ENCODE measurements around the gene MEF2B.

Gene MEF2B

GRCh38 chr19:19159534-19159933 lies 10.5 kb downstream of the MEF2B start:
- no peak for TF ChIP-seq CTCF (IDR thresholded peaks at IDR 0.05)
- Histone ChIP-seq H3K4me3 (no peak overlapping the region), H3K9me3 (no peaks in the 10 kb centered on the region), H3K36me3 (peaks cover 8 to 16% (median 13%) of the 10 kb centered on the region in 3 donors), H3K27ac (no peak overlapping the region), H3K27me3 (no peaks in the 10 kb centered on the region), H3K4me1 (no peaks in the 10 kb centered on the region)
- DNase-seq = no peak
- intact Hi-C loops (cut with DNase I; ENCODE audit: low total_unique reads) = no loop called here

- DNase-seq = no peak
- Histone ChIP-seq H3K4me1 (no peaks in the 10 kb centered on the region), H3K36me3 (peaks cover 8 to 16% (median 13%) of the 10 kb centered on the region in 3 donors), H3K27ac (no peak overlapping the region), H3K4me3 (no peak overlapping the region), H3K9me3 (no peaks in the 10 kb centered on the region), H3K27me3 (no peaks in the 10 kb centered on the region)
- intact Hi-C loops (cut with DNase I; ENCODE audit: low total_unique reads) = no loop called here
- TF ChIP-seq CTCF (IDR thresholded peaks at IDR 0.05) = no peak
Observed at GRCh38 chr19:19157808-19158207, 12.3 kb downstream of the MEF2B start.

GRCh38 chr19:19155495-19156219 lies 14.4 kb downstream of the MEF2B start:
- Histone ChIP-seq H3K36me3 (peaks cover 8 to 16% (median 13%) of the 10 kb centered on the region in 3 donors), H3K9me3 (no peaks in the 10 kb centered on the region), H3K27ac (no peak overlapping the region), H3K27me3 (no peaks in the 10 kb centered on the region), H3K4me1 (no peaks in the 10 kb centered on the region), H3K4me3 (no peak overlapping the region)
- intact Hi-C loops (cut with DNase I; ENCODE audit: low total_unique reads) = no loop called here
- TF ChIP-seq CTCF (IDR thresholded peaks at IDR 0.05) = no peak
- DNase-seq = no peak

GRCh38 chr19:19154768-19155494 lies 15.1 kb downstream of the MEF2B start:
- Histone ChIP-seq H3K36me3 (peaks cover 8 to 20% (median 13%) of the 10 kb centered on the region in 3 donors), H3K9me3 (no peaks in the 10 kb centered on the region), H3K27ac (no peak overlapping the region), H3K4me3 (no peak overlapping the region), H3K27me3 (no peaks in the 10 kb centered on the region), H3K4me1 (no peaks in the 10 kb centered on the region)
- TF ChIP-seq CTCF (IDR thresholded peaks at IDR 0.05) = no peak
- intact Hi-C loops (cut with DNase I; ENCODE audit: low total_unique reads) = no loop called here
- DNase-seq = no peak

- H3K9me3 ChIP-seq = no peaks in the 10 kb centered on the region
- no peaks in the 10 kb centered on the region for H3K4me1 ChIP-seq
- H3K27ac ChIP-seq = no peak overlapping the region
- no peak overlapping the region for H3K4me3 ChIP-seq
- TF ChIP-seq CTCF (IDR thresholded peaks at IDR 0.05) = no peak
- no peak for DNase-seq
- H3K27me3 ChIP-seq = no peaks in the 10 kb centered on the region
- intact Hi-C loops (cut with DNase I; ENCODE audit: low total_unique reads) = no loop called here
- H3K36me3 ChIP-seq = peaks cover 12 to 40% (median 19%) of the 10 kb centered on the region in 3 donors
Observed at GRCh38 chr19:19152668-19153384, 17.2 kb downstream of the MEF2B start.
